CD4-positive, alpha-beta T cell treated with Interleukin-4 for 4 hours (primary cell): ENCODE data around the gene DRAXIN.
A peak's percentile ranks its signal among the peaks of the same experiment; 100 is the strongest.

ENCODE experiments used
- DNase-seq: peaks from one replicate; pipeline ENCODE4 v3.0.0-alpha.2; 2020

Gene DRAXIN

GRCh38 chr1:11712285-11712684 is 20.8 kb downstream of the DRAXIN start:
- no peak for DNase-seq

- no peak for DNase-seq
These were observed 21.6 kb downstream of the DRAXIN start for GRCh38 chr1:11713095-11713494.

GRCh38 chr1:11714831-11715575 is 23.5 kb downstream of the DRAXIN start:
- DNase-seq, result no peak

- peak; percentile 83 for DNase-seq
These were observed 28.0 kb downstream of the DRAXIN start for GRCh38 chr1:11719313-11720032.

- DNase-seq, result no peak
These were observed 28.5 kb downstream of the DRAXIN start for GRCh38 chr1:11720033-11720376.

GRCh38 chr1:11720525-11720924 is 29.0 kb downstream of the DRAXIN start:
- DNase-seq, result no peak

GRCh38 chr1:11721311-11721710 is 29.8 kb downstream of the DRAXIN start:
- DNase-seq, result no peak

- DNase-seq, result no peak
These were observed 31.0 kb downstream of the DRAXIN start for GRCh38 chr1:11722538-11722937.

- DNase-seq, result no peak
These were observed 34.1 kb downstream of the DRAXIN start for GRCh38 chr1:11725616-11726015.

- no peak for DNase-seq
These were observed 35.6 kb downstream of the DRAXIN start for GRCh38 chr1:11727119-11727518.

- DNase-seq, result no peak
These were observed 36.8 kb downstream of the DRAXIN start for GRCh38 chr1:11728126-11728806.

GRCh38 chr1:11729155-11729497 is 37.6 kb downstream of the DRAXIN start:
- no peak for DNase-seq

- no peak for DNase-seq
These were observed 38.3 kb downstream of the DRAXIN start for GRCh38 chr1:11729498-11730428.

- DNase-seq, result peak; percentile 70
These were observed 39.0 kb downstream of the DRAXIN start for GRCh38 chr1:11730429-11730891.

- DNase-seq, result no peak
These were observed 40.3 kb downstream of the DRAXIN start for GRCh38 chr1:11731691-11732283.

GRCh38 chr1:11733306-11733705 is 41.8 kb downstream of the DRAXIN start:
- no peak for DNase-seq

GRCh38 chr1:11735531-11735853 is 44.0 kb downstream of the DRAXIN start:
- no peak for DNase-seq

GRCh38 chr1:11735854-11736745 is 44.6 kb downstream of the DRAXIN start, which contains the start of gene AGTRAP:
Gene AGTRAP, plus strand, starts transcription at chr1:11736136. Its CDS starts 73 bp downstream, at chr1:11736209.
- DNase-seq, result peak; percentile 85

- peak; percentile 42 for DNase-seq
These were observed 45.5 kb downstream of the DRAXIN start for GRCh38 chr1:11736746-11737639.

- DNase-seq, result no peak
These were observed 46.6 kb downstream of the DRAXIN start for GRCh38 chr1:11738096-11738495.
